Naive thymus-derived CD4-positive, alpha-beta T cell (primary cell): Measurements from ENCODE around the gene LMTK2. TPM values are rescaled to one million over a fixed set of nuclear protein-coding genes. Genes with fewer than 3 reads are reported as not detected.

ENCODE experiments used
- ATAC-seq: fragments of 150-1000 bp; cut with Tn5 transposase; 2 replicates; pipeline ENCODE4 v1.10.0; 2021; ENCODE audit warnings: mild to moderate bottlenecking, moderate library complexity
- CTCF ChIA-PET: fragments of 350-600 bp; sonication (Branson Sonifier 250); formaldehyde crosslinking; loops from one replicate; lab custom pipeline; 2021; ENCODE audit warnings: antibody characterized with exemption; lab: Charles Lee
- POLR2A ChIA-PET: fragments of 350-600 bp; sonication (Branson Sonifier 250); formaldehyde crosslinking; loops from one replicate; lab custom pipeline; 2021; ENCODE audit warnings: antibody characterized with exemption, inconsistent platforms; lab: Charles Lee
- DNase-seq, 9 donors: peaks; one replicate each; pipeline versions ENCODE4 v3.0.0 to v3.0.0-alpha.2; 2020 to 2022; ENCODE audit warnings: mixed read lengths in 1 of 9
- H3K27ac ChIP-seq: one replicate; pipeline ENCODE4 v1.7.0; 2013; ENCODE audit warnings: mild to moderate bottlenecking, low read depth, low read length, moderate library complexity
- H3K27me3 ChIP-seq, 2 donors: one replicate each; pipeline ENCODE4 v1.7.0; 2013; ENCODE audit warnings: low read length in 2 of 2, mild to moderate bottlenecking in 2 of 2, moderate library complexity in 2 of 2; ENCODE audit not compliant: control insufficient read depth in 2 of 2, insufficient read depth in 2 of 2
- H3K36me3 ChIP-seq, 3 experiments: 1 replicate in 2 of 3; 2 replicates in 1 of 3; pipeline ENCODE4 v1.7.0; 2013; ENCODE audit warnings: low read length in 3 of 3, mild to moderate bottlenecking in 3 of 3, moderate library complexity in 1 of 3; ENCODE audit not compliant: insufficient read depth in 3 of 3, control insufficient read depth in 2 of 3
- H3K4me1 ChIP-seq, 2 donors: one replicate each; pipeline ENCODE4 v1.7.0; 2013; ENCODE audit warnings: low read length in 2 of 2, mild to moderate bottlenecking in 2 of 2, moderate library complexity in 1 of 2; ENCODE audit not compliant: control insufficient read depth in 2 of 2, insufficient read depth in 2 of 2
- H3K4me3 ChIP-seq: 2 replicates; pipeline ENCODE4 v1.7.0; 2013; ENCODE audit warnings: mild to moderate bottlenecking, low read length
- H3K9me3 ChIP-seq, 3 experiments: 1 replicate in 2 of 3; 2 replicates in 1 of 3; pipeline ENCODE4 v1.7.0; 2013; ENCODE audit warnings: low read length in 3 of 3; ENCODE audit not compliant: control insufficient read depth in 2 of 3
- H3K27ac Mint-ChIP-seq, 9 donors: one replicate each; pipeline ENCODE4 v1.8.0; 2020 to 2022; ENCODE audit warnings: mixed read lengths in 9 of 9, mild to moderate bottlenecking in 8 of 9, moderate library complexity in 5 of 9, inconsistent platforms in 2 of 9
- H3K27me3 Mint-ChIP-seq, 5 donors: one replicate each; pipeline ENCODE4 v1.8.0; 2021 to 2022; ENCODE audit warnings: mixed read lengths in 5 of 5, mild to moderate bottlenecking in 1 of 5
- H3K36me3 Mint-ChIP-seq, 5 donors: one replicate each; pipeline ENCODE4 v1.8.0; 2020 to 2022; ENCODE audit warnings: mixed read lengths in 5 of 5, mild to moderate bottlenecking in 3 of 5, inconsistent platforms in 1 of 5
- H3K4me1 Mint-ChIP-seq, 7 donors: one replicate each; pipeline ENCODE4 v1.8.0; 2020 to 2022; ENCODE audit warnings: mixed read lengths in 7 of 7, mild to moderate bottlenecking in 3 of 7, inconsistent platforms in 1 of 7
- H3K4me3 Mint-ChIP-seq, 10 donors: one replicate each; pipeline ENCODE4 v1.8.0; 2020 to 2022; ENCODE audit warnings: mild to moderate bottlenecking in 10 of 10, mixed read lengths in 10 of 10, moderate library complexity in 6 of 10, inconsistent platforms in 2 of 10
- H3K9me3 Mint-ChIP-seq, 11 donors: one replicate each; pipeline ENCODE4 v1.8.0; 2020 to 2022; ENCODE audit warnings: mixed read lengths in 11 of 11, mild to moderate bottlenecking in 4 of 11, inconsistent platforms in 1 of 11, moderate library complexity in 1 of 11
- intact Hi-C, 2 donors: fragments of 100-400 bp; cut with micrococcal nuclease; formaldehyde crosslinking; loops; one replicate each; pipeline ENCODE4 v1.15.1; 2023
- polyA plus RNA-seq, 2 donors: library from polyadenylated mRNA; unstranded; fragments of 300-500 nt; fragmentation: Illumina TruSeq; gene quantifications; one replicate each; pipeline ENCODE4 v1.2.3, GENCODE V29; 2021
- total RNA-seq, 6 experiments: library from RNA in 5 of 6; stranded (reverse) in 5 of 6; gene quantifications; 1 replicate in 5 of 6; 2 replicates in 1 of 6; pipeline ENCODE4 v1.2.3 and lab custom pipeline; 2021 to 2026

Gene LMTK2
- total and polyA plus RNA-seq, 7 experiments from 2014 or later, result 2.2 to 29.1 (median 18.1) TPM

GRCh38 chr7:98165827-98166667, 59.4 kb downstream of the LMTK2 start:
- H3K27ac Mint-ChIP-seq, result peak overlapping the region in 1 of 9 donors; percentile 46
- Histone ChIP-seq H3K36me3 (peaks cover 0 to 9% (median 4%) of the 10 kb centered on the region in 3 experiments), H3K27ac (no peak overlapping the region), H3K9me3 (no peaks in the 10 kb centered on the region), H3K4me3 (no peak overlapping the region), H3K27me3 (no peaks in the 10 kb centered on the region), H3K4me1 (no peaks in the 10 kb centered on the region)
- no peaks in the 10 kb centered on the region for H3K9me3 Mint-ChIP-seq
- intact Hi-C loops, result loop anchor here in 1 of 2 donors (5.0 to 10.0 kb wide), 2 partner anchors 36 to 1051 kb away; partner anchors contain the start of gene SDHAF3
- H3K4me3 Mint-ChIP-seq, result no peak overlapping the region
- H3K4me1 Mint-ChIP-seq, result peaks cover 11 to 34% (median 26%) of the 10 kb centered on the region in 7 donors
- H3K36me3 Mint-ChIP-seq, result peaks cover 0 to 20% (median 0%) of the 10 kb centered on the region in 5 donors
- ATAC-seq (peak; percentile 70), DNase-seq (peak in 8 of 9 donors; percentile 16 to 56 (median 48))
- CTCF ChIA-PET, result interaction anchor here (0.6 to 6.4 kb wide), 10 partner anchors 9 to 1465 kb away, joined by 3 to 85 read pairs (median 4); partner anchors contain the start of gene TRRAP
- POLR2A ChIA-PET, result no interaction called here
- H3K27me3 Mint-ChIP-seq, result no peaks in the 10 kb centered on the region

GRCh38 chr7:98166668-98166970, 60.0 kb downstream of the LMTK2 start:
- Mint-ChIP-seq H3K27ac (peak overlapping the region in 1 of 9 donors; percentile 11), H3K36me3 (peaks cover 0 to 26% (median 0%) of the 10 kb centered on the region in 5 donors), H3K9me3 (no peaks in the 10 kb centered on the region), H3K27me3 (no peaks in the 10 kb centered on the region), H3K4me1 (peaks cover 11 to 34% (median 26%) of the 10 kb centered on the region in 7 donors), H3K4me3 (no peak overlapping the region)
- no peaks in the 10 kb centered on the region for H3K27me3 ChIP-seq
- ChIA-PET CTCF (interaction anchor here (0.6 to 6.4 kb wide), 9 partner anchors 9 to 194 kb away, joined by 3 to 85 read pairs (median 4); no protein-coding TSS in a partner anchor), POLR2A (no interaction called here)
- ATAC-seq (no peak), DNase-seq (no peak)
- H3K4me3 ChIP-seq, result no peak overlapping the region
- H3K27ac ChIP-seq, result no peak overlapping the region
- H3K4me1 ChIP-seq, result no peaks in the 10 kb centered on the region
- H3K36me3 ChIP-seq, result peaks cover 0 to 13% (median 4%) of the 10 kb centered on the region in 3 experiments
- intact Hi-C loops, result loop anchor here in 1 of 2 donors (5.0 to 10.0 kb wide), 2 partner anchors 36 to 1052 kb away; partner anchors contain the start of gene SDHAF3
- no peaks in the 10 kb centered on the region for H3K9me3 ChIP-seq

- H3K9me3 ChIP-seq, result no peaks in the 10 kb centered on the region
- Mint-ChIP-seq H3K27ac (peak overlapping the region in 4 of 9 donors; percentile 12 to 89 (median 48)), H3K4me1 (peaks cover 11 to 34% (median 26%) of the 10 kb centered on the region in 7 donors), H3K36me3 (peaks cover 0 to 30% (median 0%) of the 10 kb centered on the region in 5 donors), H3K9me3 (no peaks in the 10 kb centered on the region), H3K4me3 (no peak overlapping the region), H3K27me3 (no peaks in the 10 kb centered on the region)
- DNase-seq, result no peak
- H3K36me3 ChIP-seq, result peaks cover 0 to 15% (median 4%) of the 10 kb centered on the region in 3 experiments
- ChIA-PET POLR2A (interaction anchor here (0.5 to 1.4 kb wide), 3 partner anchors 9 to 84 kb away, joined by 3 to 8 read pairs (median 4); partner anchors contain the start of gene LMTK2), CTCF (interaction anchor here (1.3 to 6.4 kb wide), 9 partner anchors 11 to 153 kb away, joined by 4 to 85 read pairs (median 6); partner anchors contain the start of gene LMTK2)
- H3K4me1 ChIP-seq, result no peaks in the 10 kb centered on the region
- intact Hi-C loops, result loop anchor here (1.0 to 10.0 kb wide), 6 partner anchors 35 to 1053 kb away; partner anchors contain the start of genes LMTK2 (in 2 of the 2), BAIAP2L1 (in 1 of the 2) and SDHAF3 (in 1 of the 2)
- no peak for ATAC-seq
- no peak overlapping the region for H3K27ac ChIP-seq
- no peaks in the 10 kb centered on the region for H3K27me3 ChIP-seq
- no peak overlapping the region for H3K4me3 ChIP-seq
Measured at GRCh38 chr7:98167653-98168052, 61.0 kb downstream of the LMTK2 start.

- Mint-ChIP-seq H3K9me3 (no peaks in the 10 kb centered on the region), H3K36me3 (peaks cover 0 to 34% (median 0%) of the 10 kb centered on the region in 5 donors), H3K27ac (peak overlapping the region in 2 of 9 donors; percentile 26 to 38), H3K27me3 (no peaks in the 10 kb centered on the region), H3K4me3 (no peak overlapping the region), H3K4me1 (peaks cover 11 to 34% (median 26%) of the 10 kb centered on the region in 7 donors)
- intact Hi-C loops, result loop anchor here (1.0 to 10.0 kb wide), 6 partner anchors 34 to 1054 kb away; partner anchors contain the start of genes LMTK2 (in 2 of the 2), BAIAP2L1 (in 1 of the 2) and SDHAF3 (in 1 of the 2)
- H3K27ac ChIP-seq, result no peak overlapping the region
- H3K36me3 ChIP-seq, result peaks cover 0 to 19% (median 4%) of the 10 kb centered on the region in 3 experiments
- ChIA-PET POLR2A (interaction anchor here (0.5 to 1.4 kb wide), 7 partner anchors 8 to 1761 kb away, joined by 3 to 8 read pairs (median 3); partner anchors contain the start of genes GJC3 and LMTK2), CTCF (interaction anchor here (0.7 to 6.4 kb wide), 20 partner anchors 8 to 242 kb away, joined by 3 to 85 read pairs (median 5); partner anchors contain the start of gene LMTK2)
- H3K27me3 ChIP-seq, result no peaks in the 10 kb centered on the region
- DNase-seq, result peak; percentile 13 to 65 (median 49)
- H3K4me3 ChIP-seq, result no peak overlapping the region
- no peaks in the 10 kb centered on the region for H3K9me3 ChIP-seq
- ATAC-seq, result peak; percentile 85
- no peaks in the 10 kb centered on the region for H3K4me1 ChIP-seq
Measured at GRCh38 chr7:98168181-98168903, 61.7 kb downstream of the LMTK2 start.

- peaks cover 0 to 32% (median 0%) of the 10 kb centered on the region in 5 donors for H3K36me3 Mint-ChIP-seq
- ChIA-PET POLR2A (interaction anchor here (0.6 to 1.4 kb wide), 6 partner anchors 63 to 1761 kb away, joined by 3 to 8 read pairs (median 3); partner anchors contain the start of genes GJC3 and LMTK2), CTCF (interaction anchor here (0.6 to 6.4 kb wide), 21 partner anchors 9 to 242 kb away, joined by 3 to 85 read pairs (median 5); partner anchors contain the start of gene LMTK2)
- H3K9me3 ChIP-seq, result no peaks in the 10 kb centered on the region
- no peaks in the 10 kb centered on the region for H3K9me3 Mint-ChIP-seq
- no peaks in the 10 kb centered on the region for H3K27me3 Mint-ChIP-seq
- H3K36me3 ChIP-seq, result peaks cover 0 to 19% (median 4%) of the 10 kb centered on the region in 3 experiments
- peaks cover 11 to 34% (median 25%) of the 10 kb centered on the region in 7 donors for H3K4me1 Mint-ChIP-seq
- peak overlapping the region in 1 of 9 donors; percentile 26 for H3K27ac Mint-ChIP-seq
- ATAC-seq (no peak), DNase-seq (no peak)
- no peak overlapping the region for H3K4me3 ChIP-seq
- H3K4me3 Mint-ChIP-seq, result no peak overlapping the region
- intact Hi-C loops, result loop anchor here (1.0 to 10.0 kb wide), 6 partner anchors 33 to 1054 kb away; partner anchors contain the start of genes LMTK2 (in 2 of the 2), BAIAP2L1 (in 1 of the 2) and SDHAF3 (in 1 of the 2)
- H3K27me3 ChIP-seq, result no peaks in the 10 kb centered on the region
- no peak overlapping the region for H3K27ac ChIP-seq
- H3K4me1 ChIP-seq, result no peaks in the 10 kb centered on the region
Measured at GRCh38 chr7:98168904-98169621, 62.4 kb downstream of the LMTK2 start.
